ENCODE data around the gene POMT1. TPM values are rescaled to one million over a fixed set of nuclear protein-coding genes. Genes with fewer than 3 reads are reported as not detected.

Gene POMT1
- total and polyA plus RNA-seq, 2 donors (not counting 3 experiments of a cell fraction or from before 2014, with no cell fraction given): 44.7 to 53.9 TPM

GRCh38 chr9:131505012-131505411 is 2.3 kb downstream of the POMT1 start:
- Histone ChIP-seq H3K27me3 (ENCODE audit: control insufficient read depth in 2 of 2, insufficient read depth in 2 of 2, low read length in 2 of 2) (no peaks in the 10 kb centered on the region), H3K4me3 (replicated peaks in 1 of 3; ENCODE audit: insufficient read depth in 1 of 3, low read depth in 1 of 3, low read length in 3 of 3) (no peak overlapping the region), H3K4me2 (ENCODE audit: insufficient read depth, low read length) (no peak overlapping the region), H4K20me1 (replicated peaks; ENCODE audit: control insufficient read depth, extremely low read depth, insufficient read depth, low read length) (no peaks in the 10 kb centered on the region), H3K9ac (replicated peaks; ENCODE audit: extremely low read depth, insufficient read depth, low read length) (no peak overlapping the region), H3K27ac (ENCODE audit: insufficient read depth, low read depth, low read length) (no peak overlapping the region), H3K9me1 (replicated peaks; ENCODE audit: control insufficient read depth, extremely low read depth, insufficient read depth, low read length) (no peaks in the 10 kb centered on the region), H3K79me2 (ENCODE audit: control insufficient read depth, insufficient read depth, low read length) (peaks cover 1% of the 10 kb centered on the region), H3K4me1 (ENCODE audit: control insufficient read depth, extremely low read depth, insufficient read depth, low read length) (peaks cover 10% of the 10 kb centered on the region), H2AFZ (ENCODE audit: low read depth, low read length) (no peak overlapping the region), H3K36me3 (ENCODE audit: control insufficient read depth in 2 of 2, extremely low read depth in 1 of 2, insufficient read depth in 2 of 2, low read length in 2 of 2) (peaks cover 4 to 16% of the 10 kb centered on the region in 2 experiments), H3K9me3 (replicated peaks; ENCODE audit: control insufficient read depth, insufficient read depth, low read length) (no peaks in the 10 kb centered on the region)
- no TSS peak for BruUV-seq (replicated peaks)
- intact Hi-C loops (cut with micrococcal nuclease) (no loop called here), dilution Hi-C loops (cut with MboI; ENCODE audit: extremely low pct_ligation_motif_present, low sequenced_read_pairs) (no loop called here)
- ChIA-PET POLR2A (no interaction called here), CTCF (no interaction called here)
- DNase-seq (ENCODE audit: low read depth, low spot score): no peak
- TF ChIP-seq, protein P1, sequence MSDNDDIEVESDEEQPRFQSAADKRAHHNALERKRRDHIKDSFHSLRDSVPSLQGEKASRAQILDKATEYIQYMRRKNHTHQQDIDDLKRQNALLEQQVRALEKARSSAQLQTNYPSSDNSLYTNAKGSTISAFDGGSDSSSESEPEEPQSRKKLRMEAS (IDR thresholded peaks at IDR 0.05; ENCODE audit: insufficient read depth, insufficient read length): no peak
- TF ChIP-seq JUN (IDR thresholded peaks at IDR 0.05; ENCODE audit: borderline replicate concordance, insufficient read depth, insufficient read length, low read depth): no peak
- TF ChIP-seq MYC (IDR thresholded peaks at IDR 0.05; ENCODE audit: low read depth, low read length): no peak
- no peak for TF ChIP-seq POLR2AphosphoS5 (IDR thresholded peaks at IDR 0.05; ENCODE audit: insufficient read depth, low read depth, low read length)
- TF ChIP-seq POLR2A (IDR thresholded peaks at IDR 0.05; ENCODE audit: low read depth, low read length): no peak
- TF ChIP-seq FOS (IDR thresholded peaks at IDR 0.05; ENCODE audit: borderline replicate concordance, insufficient read depth, low read length): no peak
- no peak for TF ChIP-seq EZH2 (IDR thresholded peaks at IDR 0.05; ENCODE audit: borderline replicate concordance, low read depth, low read length, severe bottlenecking)
- TF ChIP-seq GATA2 (IDR thresholded peaks at IDR 0.05; ENCODE audit: insufficient read depth, insufficient read length, low read depth, low read length): no peak
- no peak for FAIRE-seq

- Histone ChIP-seq H3K79me2 (ENCODE audit: control insufficient read depth, insufficient read depth, low read length) (no peaks in the 10 kb centered on the region), H3K9ac (replicated peaks; ENCODE audit: extremely low read depth, insufficient read depth, low read length) (no peak overlapping the region), H4K20me1 (replicated peaks; ENCODE audit: control insufficient read depth, extremely low read depth, insufficient read depth, low read length) (no peaks in the 10 kb centered on the region), H3K27ac (ENCODE audit: insufficient read depth, low read depth, low read length) (no peak overlapping the region), H3K9me3 (replicated peaks; ENCODE audit: control insufficient read depth, insufficient read depth, low read length) (no peaks in the 10 kb centered on the region), H2AFZ (ENCODE audit: low read depth, low read length) (no peak overlapping the region), H3K27me3 (ENCODE audit: control insufficient read depth in 2 of 2, insufficient read depth in 2 of 2, low read length in 2 of 2) (no peaks in the 10 kb centered on the region), H3K4me2 (ENCODE audit: insufficient read depth, low read length) (no peak overlapping the region), H3K9me1 (replicated peaks; ENCODE audit: control insufficient read depth, extremely low read depth, insufficient read depth, low read length) (no peaks in the 10 kb centered on the region), H3K4me3 (replicated peaks in 1 of 3; ENCODE audit: insufficient read depth in 1 of 3, low read depth in 1 of 3, low read length in 3 of 3) (no peak overlapping the region), H3K36me3 (ENCODE audit: control insufficient read depth in 2 of 2, extremely low read depth in 1 of 2, insufficient read depth in 2 of 2, low read length in 2 of 2) (peaks cover 17 to 63% of the 10 kb centered on the region in 2 experiments), H3K4me1 (ENCODE audit: control insufficient read depth, extremely low read depth, insufficient read depth, low read length) (no peaks in the 10 kb centered on the region)
- TF ChIP-seq MYC (IDR thresholded peaks at IDR 0.05; ENCODE audit: low read depth, low read length) (no peak), FOS (IDR thresholded peaks at IDR 0.05; ENCODE audit: borderline replicate concordance, insufficient read depth, low read length) (no peak), JUN (IDR thresholded peaks at IDR 0.05; ENCODE audit: borderline replicate concordance, insufficient read depth, insufficient read length, low read depth) (no peak), POLR2A (IDR thresholded peaks at IDR 0.05; ENCODE audit: low read depth, low read length) (no peak), POLR2AphosphoS5 (IDR thresholded peaks at IDR 0.05; ENCODE audit: insufficient read depth, low read depth, low read length) (no peak), EZH2 (IDR thresholded peaks at IDR 0.05; ENCODE audit: borderline replicate concordance, low read depth, low read length, severe bottlenecking) (no peak), GATA2 (IDR thresholded peaks at IDR 0.05; ENCODE audit: insufficient read depth, insufficient read length, low read depth, low read length) (no peak)
- TF ChIP-seq, protein P1 (IDR thresholded peaks at IDR 0.05; ENCODE audit: insufficient read depth, insufficient read length): no peak
- TF ChIP-seq, protein P2, sequence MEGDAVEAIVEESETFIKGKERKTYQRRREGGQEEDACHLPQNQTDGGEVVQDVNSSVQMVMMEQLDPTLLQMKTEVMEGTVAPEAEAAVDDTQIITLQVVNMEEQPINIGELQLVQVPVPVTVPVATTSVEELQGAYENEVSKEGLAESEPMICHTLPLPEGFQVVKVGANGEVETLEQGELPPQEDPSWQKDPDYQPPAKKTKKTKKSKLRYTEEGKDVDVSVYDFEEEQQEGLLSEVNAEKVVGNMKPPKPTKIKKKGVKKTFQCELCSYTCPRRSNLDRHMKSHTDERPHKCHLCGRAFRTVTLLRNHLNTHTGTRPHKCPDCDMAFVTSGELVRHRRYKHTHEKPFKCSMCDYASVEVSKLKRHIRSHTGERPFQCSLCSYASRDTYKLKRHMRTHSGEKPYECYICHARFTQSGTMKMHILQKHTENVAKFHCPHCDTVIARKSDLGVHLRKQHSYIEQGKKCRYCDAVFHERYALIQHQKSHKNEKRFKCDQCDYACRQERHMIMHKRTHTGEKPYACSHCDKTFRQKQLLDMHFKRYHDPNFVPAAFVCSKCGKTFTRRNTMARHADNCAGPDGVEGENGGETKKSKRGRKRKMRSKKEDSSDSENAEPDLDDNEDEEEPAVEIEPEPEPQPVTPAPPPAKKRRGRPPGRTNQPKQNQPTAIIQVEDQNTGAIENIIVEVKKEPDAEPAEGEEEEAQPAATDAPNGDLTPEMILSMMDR (IDR thresholded peaks at IDR 0.05; ENCODE audit: extremely low read depth in 1 of 2, insufficient read depth in 1 of 2, low read depth in 1 of 2, low read length in 2 of 2): no peak
- ChIA-PET POLR2A (no interaction called here), CTCF (no interaction called here)
- FAIRE-seq: no peak
- intact Hi-C loops (cut with micrococcal nuclease): no loop called here
- dilution Hi-C loops (cut with MboI; ENCODE audit: extremely low pct_ligation_motif_present, low sequenced_read_pairs): no loop called here
- BruUV-seq (replicated peaks): no TSS peak
- no peak for DNase-seq (ENCODE audit: low read depth, low spot score)
Measured at GRCh38 chr9:131511416-131511815, 8.7 kb downstream of the POMT1 start.
